Ascending aorta (tissue), 2 donors: Measurements from ENCODE around the gene SPON1. TPM values are rescaled to one million over a fixed set of nuclear protein-coding genes. Genes with fewer than 3 reads are reported as not detected.

Experiments used
- DNase-seq, 2 donors: peaks; one replicate each; pipeline ENCODE4 v3.0.0-alpha.2; 2019; ENCODE audit warnings: low spot score in 2 of 2
- H3K27ac ChIP-seq, 2 donors: fragments of 200-600 bp; sonication (generic); one replicate each; pipeline ENCODE4 v1.5.1; 2016 to 2017; ENCODE audit warnings: mild to moderate bottlenecking in 1 of 2
- H3K27me3 ChIP-seq: fragments of 200-600 bp; sonication (generic); one replicate; pipeline ENCODE4 v1.5.1; 2017
- H3K36me3 ChIP-seq, 2 donors: fragments of 200-600 bp; sonication (generic); one replicate each; pipeline ENCODE4 v1.5.1; 2016
- H3K4me1 ChIP-seq, 2 donors: fragments of 200-600 bp; sonication (generic); one replicate each; pipeline ENCODE4 v1.5.1; 2016 to 2017; ENCODE audit warnings: mild to moderate bottlenecking in 1 of 2
- H3K4me3 ChIP-seq, 2 donors: fragments of 200-600 bp; sonication (generic); one replicate each; pipeline ENCODE4 v1.5.1; 2016 to 2017; ENCODE audit warnings: mild to moderate bottlenecking in 1 of 2
- H3K9me3 ChIP-seq, 2 donors: fragments of 200-600 bp; sonication (generic); one replicate each; pipeline ENCODE4 v1.5.1; 2016
- intact Hi-C: fragments of 100-400 bp; cut with DNase I; formaldehyde crosslinking; loops from one replicate; pipeline ENCODE4 v1.15.1; 2023
- total RNA-seq: library from RNA; depleted of rRNA; stranded (reverse); fragments of >200 nt; gene quantifications from one replicate; pipeline ENCODE4 v1.1.0, GENCODE V29; 2016
- TF ChIP-seq, protein P1 (sequence below), 3 experiments: fragments of 200-600 bp in 2 of 3; fragments of 450-650 bp in 1 of 3; sonication (generic) in 2 of 3; IDR thresholded peaks; one replicate each; pipeline ENCODE4 v1.5.1; 2016 to 2019; ENCODE audit warnings: antibody characterized with exemption in 3 of 3, mild to moderate bottlenecking in 1 of 3, moderate library complexity in 1 of 3

SPON1 gene
- total RNA-seq, 1 donor from 2014 or later = 37.8 TPM

DNA sequence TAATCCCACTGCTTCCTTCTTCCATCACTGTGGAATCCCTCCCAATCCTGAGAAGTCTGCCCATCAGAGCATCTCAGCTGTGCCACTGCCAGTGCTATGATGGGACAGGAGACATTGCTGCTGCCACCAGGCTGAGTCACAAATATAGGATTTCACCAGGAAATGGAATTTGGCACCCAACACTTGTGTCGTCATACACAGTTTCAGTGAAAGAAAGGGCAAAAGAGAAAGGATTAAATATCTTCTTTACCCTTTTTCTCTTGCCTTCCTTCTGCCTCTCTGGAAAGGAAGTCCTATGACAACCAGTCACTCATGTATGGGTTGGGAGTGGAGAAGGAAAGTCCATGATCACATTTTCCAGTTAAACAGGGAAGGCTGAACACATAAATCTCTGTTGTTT lies 133.4 kb downstream of the SPON1 start:
- intact Hi-C loops = no loop called here
- no peaks in the 10 kb centered on the region for H3K4me1 ChIP-seq
- H3K4me3 ChIP-seq = no peak overlapping the region
- H3K36me3 ChIP-seq = no peaks in the 10 kb centered on the region
- no peaks in the 10 kb centered on the region for H3K9me3 ChIP-seq
- TF ChIP-seq, protein P1, sequence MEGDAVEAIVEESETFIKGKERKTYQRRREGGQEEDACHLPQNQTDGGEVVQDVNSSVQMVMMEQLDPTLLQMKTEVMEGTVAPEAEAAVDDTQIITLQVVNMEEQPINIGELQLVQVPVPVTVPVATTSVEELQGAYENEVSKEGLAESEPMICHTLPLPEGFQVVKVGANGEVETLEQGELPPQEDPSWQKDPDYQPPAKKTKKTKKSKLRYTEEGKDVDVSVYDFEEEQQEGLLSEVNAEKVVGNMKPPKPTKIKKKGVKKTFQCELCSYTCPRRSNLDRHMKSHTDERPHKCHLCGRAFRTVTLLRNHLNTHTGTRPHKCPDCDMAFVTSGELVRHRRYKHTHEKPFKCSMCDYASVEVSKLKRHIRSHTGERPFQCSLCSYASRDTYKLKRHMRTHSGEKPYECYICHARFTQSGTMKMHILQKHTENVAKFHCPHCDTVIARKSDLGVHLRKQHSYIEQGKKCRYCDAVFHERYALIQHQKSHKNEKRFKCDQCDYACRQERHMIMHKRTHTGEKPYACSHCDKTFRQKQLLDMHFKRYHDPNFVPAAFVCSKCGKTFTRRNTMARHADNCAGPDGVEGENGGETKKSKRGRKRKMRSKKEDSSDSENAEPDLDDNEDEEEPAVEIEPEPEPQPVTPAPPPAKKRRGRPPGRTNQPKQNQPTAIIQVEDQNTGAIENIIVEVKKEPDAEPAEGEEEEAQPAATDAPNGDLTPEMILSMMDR (IDR thresholded peaks at IDR 0.05) = no peak
- no peak for DNase-seq
- H3K27me3 ChIP-seq = no peaks in the 10 kb centered on the region
- no peak overlapping the region for H3K27ac ChIP-seq

DNA sequence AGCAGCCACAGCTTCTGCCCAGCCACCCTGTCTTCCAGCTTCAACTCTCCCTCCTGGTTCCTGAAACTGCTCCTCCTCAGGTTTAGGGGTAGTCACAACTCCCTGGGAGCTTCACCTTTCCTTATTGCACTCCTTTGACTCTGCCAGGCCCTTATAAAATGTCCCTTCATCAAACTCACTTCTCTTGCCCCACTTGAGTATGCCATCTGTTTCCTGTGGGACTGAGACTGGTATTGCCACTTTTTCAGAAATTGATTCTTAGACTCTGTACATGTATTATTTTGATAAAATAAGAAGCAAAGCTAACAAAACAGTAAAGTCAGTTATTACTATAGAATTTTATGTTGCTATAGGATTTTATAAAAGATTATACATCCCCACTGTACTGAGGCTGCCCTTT lies 134.1 kb downstream of the SPON1 start:
- intact Hi-C loops = no loop called here
- Histone ChIP-seq H3K4me3 (no peak overlapping the region), H3K27me3 (no peaks in the 10 kb centered on the region), H3K36me3 (no peaks in the 10 kb centered on the region), H3K4me1 (no peaks in the 10 kb centered on the region), H3K9me3 (no peaks in the 10 kb centered on the region), H3K27ac (no peak overlapping the region)
- TF ChIP-seq, protein P1 (IDR thresholded peaks at IDR 0.05) = no peak
- DNase-seq = no peak

DNA sequence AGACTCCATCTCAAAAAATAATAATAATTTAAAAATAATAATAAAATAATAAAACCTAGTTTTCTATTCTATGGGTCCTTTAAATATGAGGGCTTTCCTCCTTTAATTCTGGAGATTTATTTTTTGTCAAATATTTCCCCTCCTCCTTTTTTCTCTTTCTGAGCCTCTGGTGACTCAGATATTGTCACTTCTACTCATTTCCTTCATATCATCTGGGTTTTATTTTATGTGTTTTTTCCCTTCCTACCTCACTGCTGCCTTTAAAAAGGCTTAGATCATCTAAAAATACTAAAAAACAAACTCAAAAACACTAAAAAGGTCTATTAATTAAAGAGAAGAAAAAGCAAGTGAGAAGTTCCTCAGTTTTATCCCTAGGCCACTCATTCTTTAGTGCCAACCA lies 138.9 kb downstream of the SPON1 start:
- Histone ChIP-seq H3K27me3 (no peaks in the 10 kb centered on the region), H3K4me1 (no peaks in the 10 kb centered on the region), H3K36me3 (no peaks in the 10 kb centered on the region), H3K27ac (no peak overlapping the region), H3K9me3 (no peaks in the 10 kb centered on the region), H3K4me3 (no peak overlapping the region)
- TF ChIP-seq, protein P1 (IDR thresholded peaks at IDR 0.05) = no peak
- DNase-seq = no peak
- intact Hi-C loops = no loop called here

DNA sequence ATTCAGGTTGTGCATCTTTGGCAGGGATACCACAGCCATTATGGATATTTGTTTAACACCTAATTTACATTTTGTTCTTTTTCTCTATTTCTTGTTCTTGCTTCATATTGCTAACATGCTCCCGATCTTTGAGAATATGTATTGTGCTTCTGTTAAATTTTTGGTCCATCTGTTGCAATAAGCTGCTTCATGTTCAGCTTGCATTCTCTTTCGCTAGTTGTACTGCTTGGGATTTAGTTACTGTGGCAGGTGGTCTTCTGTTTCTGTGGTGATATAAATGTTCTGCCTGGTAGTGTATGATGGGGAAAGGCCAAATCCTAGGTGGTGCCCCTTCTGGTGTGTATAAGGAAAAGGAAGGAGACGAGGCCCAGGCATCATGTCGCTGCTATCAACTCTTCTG lies 140.2 kb downstream of the SPON1 start:
- Histone ChIP-seq H3K36me3 (no peaks in the 10 kb centered on the region), H3K27me3 (no peaks in the 10 kb centered on the region), H3K4me3 (no peak overlapping the region), H3K4me1 (no peaks in the 10 kb centered on the region), H3K27ac (no peak overlapping the region), H3K9me3 (no peaks in the 10 kb centered on the region)
- TF ChIP-seq, protein P1 (IDR thresholded peaks at IDR 0.05) = no peak
- intact Hi-C loops = no loop called here
- no peak for DNase-seq

DNA sequence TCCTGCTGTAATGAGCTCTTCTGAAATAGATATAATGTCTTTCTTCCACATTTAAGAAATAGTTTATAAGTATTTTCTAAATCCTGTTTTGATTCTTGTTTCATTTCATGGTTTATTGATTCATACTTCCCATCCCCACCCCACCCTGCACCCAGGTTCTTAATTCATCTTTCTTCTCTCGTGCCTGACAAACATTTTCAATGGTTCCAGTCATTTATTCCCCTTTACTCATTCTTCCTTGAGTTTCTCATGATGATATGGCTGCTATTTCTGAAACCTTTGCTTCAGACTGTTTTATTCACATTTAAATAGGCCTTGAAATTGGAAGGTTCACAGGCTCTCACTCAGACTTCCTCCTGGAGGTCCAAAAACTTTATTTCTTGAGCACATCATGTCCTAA lies 142.9 kb downstream of the SPON1 start:
- no peak overlapping the region for H3K4me3 ChIP-seq
- no peak for DNase-seq
- H3K9me3 ChIP-seq = no peaks in the 10 kb centered on the region
- H3K27me3 ChIP-seq = no peaks in the 10 kb centered on the region
- no peaks in the 10 kb centered on the region for H3K4me1 ChIP-seq
- intact Hi-C loops = no loop called here
- TF ChIP-seq, protein P1 (IDR thresholded peaks at IDR 0.05) = no peak
- no peaks in the 10 kb centered on the region for H3K36me3 ChIP-seq
- H3K27ac ChIP-seq = no peak overlapping the region
